ENCODE data around the gene SGIP1. TPM values are rescaled to one million over a fixed set of nuclear protein-coding genes. Genes with fewer than 3 reads are reported as not detected.

The SGIP1 gene
- total and polyA plus RNA-seq, 8 donors: 0.31 to 2.3 (median 1.1) TPM

DNA sequence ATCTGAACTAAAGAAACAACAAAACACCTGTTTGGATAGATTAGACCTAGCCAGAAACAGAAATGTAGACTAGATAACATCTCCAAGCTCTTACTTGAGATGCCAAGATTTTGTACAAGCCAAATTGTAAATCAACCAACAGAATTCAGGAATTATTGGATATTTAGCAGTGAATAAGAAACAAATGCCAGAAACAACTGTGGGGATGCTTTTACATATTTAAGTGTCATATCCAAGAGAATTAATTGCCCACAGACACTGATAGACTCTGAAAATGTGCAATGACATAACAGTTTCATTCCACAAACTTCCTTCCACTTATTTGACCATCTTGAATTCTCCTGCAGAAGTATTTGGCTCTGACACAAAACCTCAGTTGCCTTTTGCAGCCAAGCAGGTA, 92.3 kb downstream of the SGIP1 start:
- no peak for TF ChIP-seq CTCF (IDR thresholded peaks at IDR 0.05)
- DNase-seq (no peak), FAIRE-seq (no peak), ATAC-seq (no peak)
- Histone ChIP-seq H3K27me3 (no peaks in the 10 kb centered on the region), H3K27ac (no peak overlapping the region), H3K4me3 (no peak overlapping the region), H3K4me1 (no peaks in the 10 kb centered on the region), H3K36me3 (no peaks in the 10 kb centered on the region), H3K9me3 (no peaks in the 10 kb centered on the region)
- intact Hi-C loops (cut with DNase I): no loop called here

- ATAC-seq (no peak), FAIRE-seq (no peak), DNase-seq (no peak)
- no peak overlapping the region for H3K27ac ChIP-seq
- no peaks in the 10 kb centered on the region for H3K36me3 ChIP-seq
- peaks cover 0 to 3% (median 0%) of the 10 kb centered on the region in 4 donors for H3K27me3 ChIP-seq
- WGBS, 2 donors: 85 to 88% methylated on average over 1 of the region's 1 CpG
- TF ChIP-seq CTCF (IDR thresholded peaks at IDR 0.05): no peak
- no peaks in the 10 kb centered on the region for H3K9me3 ChIP-seq
- intact Hi-C loops (cut with DNase I): no loop called here
- no peaks in the 10 kb centered on the region for H3K4me1 ChIP-seq
- H3K4me3 ChIP-seq: no peak overlapping the region
These were observed 95.0 kb downstream of the SGIP1 start for GRCh38 chr1:66628926-66629325.

DNA sequence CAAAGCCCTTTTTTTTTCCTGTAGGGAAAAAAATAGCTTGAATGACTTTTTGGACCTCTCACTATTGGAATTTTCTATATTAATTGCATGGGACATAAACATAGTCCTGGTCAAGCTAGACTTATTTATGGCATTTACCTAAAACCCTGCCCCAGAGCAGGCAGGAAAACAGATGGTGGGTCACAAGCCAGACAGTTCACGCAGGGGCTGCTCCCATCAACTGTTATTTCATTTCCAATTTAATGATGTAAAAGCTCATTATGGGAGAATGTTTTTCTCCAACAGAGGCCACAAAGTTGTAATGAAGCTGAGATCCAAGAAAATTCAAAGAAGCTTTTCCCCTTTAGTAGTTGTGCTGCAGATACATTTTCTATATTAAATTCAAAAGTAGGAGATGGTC, 99.2 kb downstream of the SGIP1 start:
- intact Hi-C loops (cut with DNase I): no loop called here
- 83 to 90% methylated on average over 1 of the region's 1 CpG for WGBS, 2 donors
- Histone ChIP-seq H3K27me3 (peaks cover 0 to 3% (median 0%) of the 10 kb centered on the region in 4 donors), H3K27ac (no peak overlapping the region), H3K36me3 (no peaks in the 10 kb centered on the region), H3K4me3 (no peak overlapping the region), H3K4me1 (no peaks in the 10 kb centered on the region), H3K9me3 (no peaks in the 10 kb centered on the region)
- DNase-seq (no peak), FAIRE-seq (no peak), ATAC-seq (no peak)
- TF ChIP-seq CTCF (IDR thresholded peaks at IDR 0.05): no peak

DNA sequence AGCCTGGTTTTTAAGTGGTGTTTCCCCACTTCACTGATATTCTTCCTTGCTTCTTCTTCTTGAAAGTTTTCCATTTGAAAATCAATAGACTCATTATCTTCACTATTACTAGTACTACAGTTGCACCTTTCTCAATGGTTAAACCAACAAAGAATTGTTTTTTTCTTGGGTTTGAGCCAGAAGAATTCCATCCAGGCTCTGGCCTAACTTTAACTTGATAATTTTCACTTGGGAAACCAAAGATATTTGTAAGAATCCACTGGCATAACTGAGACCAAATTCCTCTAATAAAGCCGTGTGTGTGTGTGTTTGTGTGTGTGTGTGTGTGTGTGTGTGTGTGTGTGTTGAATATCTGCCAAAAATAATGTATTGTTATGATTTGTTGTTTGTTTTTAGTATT, 103.2 kb downstream of the SGIP1 start:
- no peaks in the 10 kb centered on the region for H3K9me3 ChIP-seq
- intact Hi-C loops (cut with DNase I): no loop called here
- ATAC-seq (no peak), FAIRE-seq (no peak), DNase-seq (no peak)
- H3K4me1 ChIP-seq: no peaks in the 10 kb centered on the region
- no peak for TF ChIP-seq CTCF (IDR thresholded peaks at IDR 0.05)
- no peaks in the 10 kb centered on the region for H3K36me3 ChIP-seq
- 33 to 57% methylated on average over 1 of the region's 1 CpG for WGBS, 2 donors
- H3K4me3 ChIP-seq: no peak overlapping the region
- H3K27ac ChIP-seq: no peak overlapping the region
- H3K27me3 ChIP-seq: peaks cover 0 to 3% (median 0%) of the 10 kb centered on the region in 4 donors

DNA sequence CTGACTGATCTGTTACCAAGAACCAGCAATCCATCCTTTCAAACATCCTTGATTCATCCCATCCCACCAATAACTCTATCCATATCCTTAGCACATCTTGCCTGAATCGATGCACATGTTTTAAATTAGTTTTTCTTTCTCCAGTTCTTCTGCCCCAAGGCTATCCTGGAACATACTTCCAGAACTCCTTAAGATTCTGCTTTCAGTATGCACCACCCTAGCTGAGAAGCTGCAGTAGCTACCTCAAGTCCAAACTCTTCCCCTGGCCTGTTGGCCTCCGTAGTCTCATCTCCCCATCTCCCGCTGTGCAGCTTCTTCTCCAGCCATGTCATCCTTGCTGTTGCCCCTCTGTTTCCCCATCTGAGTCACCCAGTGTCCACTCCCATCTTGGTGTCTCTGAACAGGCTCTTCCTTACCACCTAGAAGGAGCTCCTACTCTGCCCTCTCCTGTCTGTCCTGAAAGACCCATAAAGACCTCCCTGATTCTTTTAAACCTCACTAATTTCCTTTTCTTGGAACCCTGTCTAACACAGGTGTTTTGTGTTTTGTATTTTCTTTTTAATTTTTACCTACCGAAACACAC, 108.0 kb downstream of the SGIP1 start:
- H3K4me1 ChIP-seq: no peaks in the 10 kb centered on the region
- no peak for TF ChIP-seq CTCF (IDR thresholded peaks at IDR 0.05)
- H3K27ac ChIP-seq: no peak overlapping the region
- DNase-seq (no peak), ATAC-seq (no peak), FAIRE-seq (no peak)
- intact Hi-C loops (cut with DNase I): no loop called here
- 84 to 88% methylated on average over 4 of the region's 4 CpGs for WGBS, 2 donors
- no peak overlapping the region for H3K4me3 ChIP-seq
- H3K36me3 ChIP-seq: no peaks in the 10 kb centered on the region
- H3K27me3 ChIP-seq: no peaks in the 10 kb centered on the region
- H3K9me3 ChIP-seq: no peaks in the 10 kb centered on the region
